ENCODE data around the gene XRN2. TPM values are rescaled to one million over a fixed set of nuclear protein-coding genes. Genes with fewer than 3 reads are reported as not detected.

XRN2 gene, protein sequence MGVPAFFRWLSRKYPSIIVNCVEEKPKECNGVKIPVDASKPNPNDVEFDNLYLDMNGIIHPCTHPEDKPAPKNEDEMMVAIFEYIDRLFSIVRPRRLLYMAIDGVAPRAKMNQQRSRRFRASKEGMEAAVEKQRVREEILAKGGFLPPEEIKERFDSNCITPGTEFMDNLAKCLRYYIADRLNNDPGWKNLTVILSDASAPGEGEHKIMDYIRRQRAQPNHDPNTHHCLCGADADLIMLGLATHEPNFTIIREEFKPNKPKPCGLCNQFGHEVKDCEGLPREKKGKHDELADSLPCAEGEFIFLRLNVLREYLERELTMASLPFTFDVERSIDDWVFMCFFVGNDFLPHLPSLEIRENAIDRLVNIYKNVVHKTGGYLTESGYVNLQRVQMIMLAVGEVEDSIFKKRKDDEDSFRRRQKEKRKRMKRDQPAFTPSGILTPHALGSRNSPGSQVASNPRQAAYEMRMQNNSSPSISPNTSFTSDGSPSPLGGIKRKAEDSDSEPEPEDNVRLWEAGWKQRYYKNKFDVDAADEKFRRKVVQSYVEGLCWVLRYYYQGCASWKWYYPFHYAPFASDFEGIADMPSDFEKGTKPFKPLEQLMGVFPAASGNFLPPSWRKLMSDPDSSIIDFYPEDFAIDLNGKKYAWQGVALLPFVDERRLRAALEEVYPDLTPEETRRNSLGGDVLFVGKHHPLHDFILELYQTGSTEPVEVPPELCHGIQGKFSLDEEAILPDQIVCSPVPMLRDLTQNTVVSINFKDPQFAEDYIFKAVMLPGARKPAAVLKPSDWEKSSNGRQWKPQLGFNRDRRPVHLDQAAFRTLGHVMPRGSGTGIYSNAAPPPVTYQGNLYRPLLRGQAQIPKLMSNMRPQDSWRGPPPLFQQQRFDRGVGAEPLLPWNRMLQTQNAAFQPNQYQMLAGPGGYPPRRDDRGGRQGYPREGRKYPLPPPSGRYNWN
- 10 to 100 TPM; 41.3 to 51.0 (median 46.4) TPM for total RNA-seq

GRCh38 chr20:21303061-21303871 lies at the start of gene XRN2:
TSS of gene XRN2 (plus strand) at chr20:21303331. CDS start at chr20:21303399, 68 bp downstream.
- Histone ChIP-seq H3K36me3 (no peaks in the 10 kb centered on the region), H3K9me3 (no peaks in the 10 kb centered on the region), H3K4me3 (peak within 1 kb of the TSS; percentile 99), H3K27ac (peak within 1 kb of the TSS; percentile 100), H3K4me1 (peaks cover 19% of the 10 kb centered on the region), H3K27me3 (no peaks in the 10 kb centered on the region)
- peak; percentile 97 to 98 for DNase-seq (ENCODE audit: low spot score in 2 of 2)
- TF ChIP-seq POLR2A (IDR thresholded peaks at IDR 0.05) (peak in 1 of 2 donors; percentile 86), EP300 (IDR thresholded peaks at IDR 0.05) (no peak), POLR2AphosphoS5 (IDR thresholded peaks at IDR 0.05) (peak; percentile 76 to 90 (median 77))
- 0% methylated on average over 3 of the region's 87 CpGs for WGBS

- no peak overlapping the region for H3K27ac ChIP-seq
- H3K4me3 ChIP-seq, result no peak overlapping the region
- WGBS, result 79% methylated on average over 3 of the region's 3 CpGs
- H3K27me3 ChIP-seq, result no peaks in the 10 kb centered on the region
- H3K9me3 ChIP-seq, result no peaks in the 10 kb centered on the region
- no peaks in the 10 kb centered on the region for H3K4me1 ChIP-seq
- TF ChIP-seq POLR2AphosphoS5 (IDR thresholded peaks at IDR 0.05) (no peak), POLR2A (IDR thresholded peaks at IDR 0.05) (no peak), EP300 (IDR thresholded peaks at IDR 0.05) (no peak)
- TF ChIP-seq, protein P1, sequence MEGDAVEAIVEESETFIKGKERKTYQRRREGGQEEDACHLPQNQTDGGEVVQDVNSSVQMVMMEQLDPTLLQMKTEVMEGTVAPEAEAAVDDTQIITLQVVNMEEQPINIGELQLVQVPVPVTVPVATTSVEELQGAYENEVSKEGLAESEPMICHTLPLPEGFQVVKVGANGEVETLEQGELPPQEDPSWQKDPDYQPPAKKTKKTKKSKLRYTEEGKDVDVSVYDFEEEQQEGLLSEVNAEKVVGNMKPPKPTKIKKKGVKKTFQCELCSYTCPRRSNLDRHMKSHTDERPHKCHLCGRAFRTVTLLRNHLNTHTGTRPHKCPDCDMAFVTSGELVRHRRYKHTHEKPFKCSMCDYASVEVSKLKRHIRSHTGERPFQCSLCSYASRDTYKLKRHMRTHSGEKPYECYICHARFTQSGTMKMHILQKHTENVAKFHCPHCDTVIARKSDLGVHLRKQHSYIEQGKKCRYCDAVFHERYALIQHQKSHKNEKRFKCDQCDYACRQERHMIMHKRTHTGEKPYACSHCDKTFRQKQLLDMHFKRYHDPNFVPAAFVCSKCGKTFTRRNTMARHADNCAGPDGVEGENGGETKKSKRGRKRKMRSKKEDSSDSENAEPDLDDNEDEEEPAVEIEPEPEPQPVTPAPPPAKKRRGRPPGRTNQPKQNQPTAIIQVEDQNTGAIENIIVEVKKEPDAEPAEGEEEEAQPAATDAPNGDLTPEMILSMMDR (IDR thresholded peaks at IDR 0.05), result no peak
- no peaks in the 10 kb centered on the region for H3K36me3 ChIP-seq
- no peak for DNase-seq (ENCODE audit: low spot score in 2 of 2)
Measured at GRCh38 chr20:21257192-21257591, 45.9 kb upstream of the XRN2 start.

DNA sequence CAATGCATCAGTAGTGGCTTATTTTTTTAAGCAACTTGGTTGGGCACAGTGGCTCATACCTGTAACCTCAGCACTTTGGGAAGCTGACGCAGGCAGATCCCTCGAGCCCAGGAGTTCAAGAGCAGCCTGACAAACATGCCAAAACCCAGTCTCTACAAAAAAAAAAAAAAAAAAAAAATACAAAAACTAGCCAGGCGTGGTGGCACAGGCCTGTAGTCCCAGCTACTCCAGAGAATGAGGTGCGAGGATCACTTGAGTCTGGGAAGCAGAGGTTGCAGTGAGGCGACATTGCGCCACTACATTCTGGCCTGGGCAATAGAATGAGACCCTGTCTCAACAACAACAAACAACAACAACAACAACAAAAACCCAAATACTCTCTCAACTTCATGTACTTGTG lies 44.7 kb upstream of the XRN2 start:
- no peaks in the 10 kb centered on the region for H3K4me1 ChIP-seq
- 84% methylated on average over 6 of the region's 6 CpGs for WGBS
- H3K27me3 ChIP-seq, result no peaks in the 10 kb centered on the region
- no peak for DNase-seq (ENCODE audit: low spot score in 2 of 2)
- H3K9me3 ChIP-seq, result no peaks in the 10 kb centered on the region
- no peak overlapping the region for H3K4me3 ChIP-seq
- H3K27ac ChIP-seq, result no peak overlapping the region
- TF ChIP-seq POLR2AphosphoS5 (IDR thresholded peaks at IDR 0.05) (no peak), EP300 (IDR thresholded peaks at IDR 0.05) (no peak), POLR2A (IDR thresholded peaks at IDR 0.05) (no peak)
- TF ChIP-seq, protein P1 (IDR thresholded peaks at IDR 0.05), result no peak
- H3K36me3 ChIP-seq, result no peaks in the 10 kb centered on the region

DNA sequence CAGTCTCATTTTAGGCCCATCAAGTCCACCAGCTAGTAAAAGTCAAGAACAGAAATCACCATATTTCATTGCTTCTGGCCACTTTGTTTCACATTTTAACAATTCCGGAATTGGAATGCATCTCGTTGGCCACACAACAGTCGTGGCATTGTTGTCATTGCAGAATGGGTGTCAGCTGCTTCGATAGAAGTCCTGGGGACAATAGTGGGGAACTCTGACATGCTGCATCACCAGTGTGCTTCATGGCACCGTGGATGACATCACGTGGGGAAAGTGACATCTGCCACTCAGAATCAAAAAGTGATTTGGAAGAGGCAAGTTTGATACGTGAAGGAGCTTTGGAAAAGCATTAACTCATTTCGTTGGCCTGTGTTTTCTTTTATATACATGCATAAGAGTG lies 43.8 kb upstream of the XRN2 start:
- no peaks in the 10 kb centered on the region for H3K4me1 ChIP-seq
- H3K27ac ChIP-seq, result no peak overlapping the region
- no peaks in the 10 kb centered on the region for H3K27me3 ChIP-seq
- no peak overlapping the region for H3K4me3 ChIP-seq
- no peaks in the 10 kb centered on the region for H3K36me3 ChIP-seq
- TF ChIP-seq, protein P1 (IDR thresholded peaks at IDR 0.05), result no peak
- TF ChIP-seq POLR2A (IDR thresholded peaks at IDR 0.05), result no peak
- no peak for TF ChIP-seq POLR2AphosphoS5 (IDR thresholded peaks at IDR 0.05)
- no peak for TF ChIP-seq EP300 (IDR thresholded peaks at IDR 0.05)
- 88% methylated on average over 8 of the region's 8 CpGs for WGBS
- no peak for DNase-seq (ENCODE audit: low spot score in 2 of 2)
- H3K9me3 ChIP-seq, result no peaks in the 10 kb centered on the region

DNA sequence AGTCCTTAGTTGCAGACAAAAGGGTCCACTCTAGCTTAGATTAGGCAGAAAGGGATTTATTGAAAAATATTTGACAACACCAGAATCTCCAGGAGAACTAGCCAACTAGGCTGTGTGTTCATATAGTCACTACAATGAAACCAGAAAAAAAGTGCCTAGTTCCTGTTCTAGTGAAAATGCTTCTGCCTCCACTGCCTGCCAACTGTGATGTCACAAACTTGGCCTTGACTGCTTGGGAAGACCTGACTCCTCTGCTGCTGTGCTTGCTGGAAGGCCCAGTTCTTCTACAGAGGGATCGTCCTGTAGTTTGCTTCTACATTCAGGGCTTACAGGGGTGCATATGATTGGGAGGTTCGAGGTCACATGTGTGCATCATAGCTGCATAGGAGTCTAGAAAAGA lies 40.3 kb upstream of the XRN2 start:
- no peaks in the 10 kb centered on the region for H3K4me1 ChIP-seq
- no peaks in the 10 kb centered on the region for H3K27me3 ChIP-seq
- no peak overlapping the region for H3K27ac ChIP-seq
- 84% methylated on average over 2 of the region's 2 CpGs for WGBS
- no peak for DNase-seq (ENCODE audit: low spot score in 2 of 2)
- no peaks in the 10 kb centered on the region for H3K9me3 ChIP-seq
- H3K4me3 ChIP-seq, result no peak overlapping the region
- H3K36me3 ChIP-seq, result no peaks in the 10 kb centered on the region
- TF ChIP-seq, protein P1 (IDR thresholded peaks at IDR 0.05), result no peak
- TF ChIP-seq EP300 (IDR thresholded peaks at IDR 0.05), result no peak
- no peak for TF ChIP-seq POLR2A (IDR thresholded peaks at IDR 0.05)
- TF ChIP-seq POLR2AphosphoS5 (IDR thresholded peaks at IDR 0.05), result no peak
